Measurements from ENCODE around the gene EWSR1.

EWSR1 gene

GRCh38 chr22:29327089-29327764 lies 59.2 kb downstream of the EWSR1 start:
- Histone ChIP-seq H3K27ac (ENCODE audit: low read depth, low read length) (no peak overlapping the region), H3K9ac (ENCODE audit: low read length) (no peak overlapping the region), H2AK5ac (ENCODE audit: low read length) (no peak overlapping the region), H2BK12ac (ENCODE audit: low read length) (no peak overlapping the region), H3K36me3 (ENCODE audit: control insufficient read depth in 1 of 2, insufficient read depth in 2 of 2, low read length in 2 of 2) (peaks cover 48 to 52% of the 10 kb centered on the region in 2 experiments), H3K4me3 (ENCODE audit: low read depth, low read length) (no peak overlapping the region), H3K9me3 (ENCODE audit: insufficient read depth, low read depth, low read length) (no peaks in the 10 kb centered on the region), H4K8ac (ENCODE audit: low read depth, low read length) (no peak overlapping the region), H4K91ac (ENCODE audit: low read depth, low read length) (no peak overlapping the region), H3K79me2 (ENCODE audit: control insufficient read depth, insufficient read depth, low read length, poor library complexity) (no peaks in the 10 kb centered on the region), H3K4me2 (ENCODE audit: low read length) (no peak overlapping the region), H3K27me3 (ENCODE audit: insufficient read depth, low read length) (no peaks in the 10 kb centered on the region), H3K23ac (ENCODE audit: low read length) (no peak overlapping the region), H3K14ac (ENCODE audit: low read length) (no peak overlapping the region), H3K4ac (ENCODE audit: low read depth, low read length) (no peak overlapping the region), H4K12ac (ENCODE audit: low read depth, low read length) (no peak overlapping the region), H2BK120ac (ENCODE audit: insufficient read depth, low read length, poor library complexity) (no peak overlapping the region), H3K4me1 (ENCODE audit: control insufficient read depth in 1 of 2, insufficient read depth in 2 of 2, low read length in 2 of 2) (peaks cover 7 to 14% of the 10 kb centered on the region in 2 experiments), H2BK5ac (ENCODE audit: low read depth, low read length, poor library complexity) (no peak overlapping the region), H3K79me1 (ENCODE audit: low read length) (peaks cover 3% of the 10 kb centered on the region), H2AFZ (ENCODE audit: insufficient read depth, low read length, poor library complexity) (no peak overlapping the region), H3K18ac (ENCODE audit: low read length) (no peak overlapping the region)
- DNase-seq, result no peak
- WGBS (ENCODE audit: extremely low coverage, insufficient coverage, insufficient read length), result no CpG with 5 or more reads among the region's 15 CpGs

DNA sequence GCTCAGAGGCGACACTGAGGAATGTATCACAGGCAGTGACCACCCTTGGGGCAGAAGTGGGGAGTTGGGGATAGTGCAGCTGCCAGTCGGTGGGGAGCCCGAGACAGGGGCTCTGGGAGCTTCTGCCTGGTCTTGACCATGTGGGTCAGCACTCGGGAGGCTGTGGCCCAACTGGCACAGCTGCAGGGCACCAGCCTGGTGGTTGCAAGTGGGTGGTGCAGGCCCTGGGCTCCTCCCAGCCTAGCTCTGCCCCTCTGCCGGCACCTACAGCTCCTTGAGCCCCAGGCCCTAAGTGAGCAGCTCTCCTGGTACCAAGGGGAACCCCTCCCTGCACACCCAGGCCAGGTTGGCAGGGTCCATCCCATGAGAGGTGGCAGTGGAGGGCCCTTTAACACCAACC lies 60.0 kb downstream of the EWSR1 start:
- WGBS (ENCODE audit: extremely low coverage, insufficient coverage, insufficient read length), result no CpG with 5 or more reads among the region's 5 CpGs
- Histone ChIP-seq H3K18ac (ENCODE audit: low read length) (no peak overlapping the region), H3K23ac (ENCODE audit: low read length) (no peak overlapping the region), H3K4me3 (ENCODE audit: low read depth, low read length) (no peak overlapping the region), H3K36me3 (ENCODE audit: control insufficient read depth in 1 of 2, insufficient read depth in 2 of 2, low read length in 2 of 2) (peaks cover 52 to 55% of the 10 kb centered on the region in 2 experiments), H3K14ac (ENCODE audit: low read length) (no peak overlapping the region), H3K9me3 (ENCODE audit: insufficient read depth, low read depth, low read length) (no peaks in the 10 kb centered on the region), H2BK5ac (ENCODE audit: low read depth, low read length, poor library complexity) (no peak overlapping the region), H4K12ac (ENCODE audit: low read depth, low read length) (no peak overlapping the region), H3K4me1 (ENCODE audit: control insufficient read depth in 1 of 2, insufficient read depth in 2 of 2, low read length in 2 of 2) (peaks cover 7 to 14% of the 10 kb centered on the region in 2 experiments), H3K27me3 (ENCODE audit: insufficient read depth, low read length) (no peaks in the 10 kb centered on the region), H3K27ac (ENCODE audit: low read depth, low read length) (no peak overlapping the region), H4K91ac (ENCODE audit: low read depth, low read length) (no peak overlapping the region), H3K4me2 (ENCODE audit: low read length) (no peak overlapping the region), H4K8ac (ENCODE audit: low read depth, low read length) (no peak overlapping the region), H3K79me2 (ENCODE audit: control insufficient read depth, insufficient read depth, low read length, poor library complexity) (no peaks in the 10 kb centered on the region), H2AFZ (ENCODE audit: insufficient read depth, low read length, poor library complexity) (no peak overlapping the region), H3K79me1 (ENCODE audit: low read length) (peaks cover 3% of the 10 kb centered on the region), H2AK5ac (ENCODE audit: low read length) (no peak overlapping the region), H2BK12ac (ENCODE audit: low read length) (no peak overlapping the region), H3K9ac (ENCODE audit: low read length) (no peak overlapping the region), H2BK120ac (ENCODE audit: insufficient read depth, low read length, poor library complexity) (no peak overlapping the region), H3K4ac (ENCODE audit: low read depth, low read length) (no peak overlapping the region)
- DNase-seq, result no peak

- H4K12ac ChIP-seq (ENCODE audit: low read depth, low read length), result no peak overlapping the region
- H4K91ac ChIP-seq (ENCODE audit: low read depth, low read length), result no peak overlapping the region
- no peak overlapping the region for H3K4me2 ChIP-seq (ENCODE audit: low read length)
- H2AK5ac ChIP-seq (ENCODE audit: low read length), result no peak overlapping the region
- H3K79me1 ChIP-seq (ENCODE audit: low read length), result peaks cover 3% of the 10 kb centered on the region
- no peak overlapping the region for H3K14ac ChIP-seq (ENCODE audit: low read length)
- DNase-seq, result no peak
- H3K23ac ChIP-seq (ENCODE audit: low read length), result no peak overlapping the region
- H3K18ac ChIP-seq (ENCODE audit: low read length), result no peak overlapping the region
- H4K8ac ChIP-seq (ENCODE audit: low read depth, low read length), result no peak overlapping the region
- H2BK12ac ChIP-seq (ENCODE audit: low read length), result no peak overlapping the region
- WGBS (ENCODE audit: extremely low coverage, insufficient coverage, insufficient read length), result no CpG with 5 or more reads among the region's 34 CpGs
- peaks cover 54 to 59% of the 10 kb centered on the region in 2 experiments for H3K36me3 ChIP-seq (ENCODE audit: control insufficient read depth in 1 of 2, insufficient read depth in 2 of 2, low read length in 2 of 2)
- H3K79me2 ChIP-seq (ENCODE audit: control insufficient read depth, insufficient read depth, low read length, poor library complexity), result no peaks in the 10 kb centered on the region
- H2BK120ac ChIP-seq (ENCODE audit: insufficient read depth, low read length, poor library complexity), result no peak overlapping the region
- H3K4ac ChIP-seq (ENCODE audit: low read depth, low read length), result no peak overlapping the region
- H3K9ac ChIP-seq (ENCODE audit: low read length), result no peak overlapping the region
- peaks cover 7 to 14% of the 10 kb centered on the region in 2 experiments for H3K4me1 ChIP-seq (ENCODE audit: control insufficient read depth in 1 of 2, insufficient read depth in 2 of 2, low read length in 2 of 2)
- no peak overlapping the region for H3K27ac ChIP-seq (ENCODE audit: low read depth, low read length)
- H2AFZ ChIP-seq (ENCODE audit: insufficient read depth, low read length, poor library complexity), result no peak overlapping the region
- H3K9me3 ChIP-seq (ENCODE audit: insufficient read depth, low read depth, low read length), result no peaks in the 10 kb centered on the region
- H2BK5ac ChIP-seq (ENCODE audit: low read depth, low read length, poor library complexity), result no peak overlapping the region
- no peaks in the 10 kb centered on the region for H3K27me3 ChIP-seq (ENCODE audit: insufficient read depth, low read length)
- no peak overlapping the region for H3K4me3 ChIP-seq (ENCODE audit: low read depth, low read length)
Measured at GRCh38 chr22:29328566-29329500, 60.8 kb downstream of the EWSR1 start.

DNA sequence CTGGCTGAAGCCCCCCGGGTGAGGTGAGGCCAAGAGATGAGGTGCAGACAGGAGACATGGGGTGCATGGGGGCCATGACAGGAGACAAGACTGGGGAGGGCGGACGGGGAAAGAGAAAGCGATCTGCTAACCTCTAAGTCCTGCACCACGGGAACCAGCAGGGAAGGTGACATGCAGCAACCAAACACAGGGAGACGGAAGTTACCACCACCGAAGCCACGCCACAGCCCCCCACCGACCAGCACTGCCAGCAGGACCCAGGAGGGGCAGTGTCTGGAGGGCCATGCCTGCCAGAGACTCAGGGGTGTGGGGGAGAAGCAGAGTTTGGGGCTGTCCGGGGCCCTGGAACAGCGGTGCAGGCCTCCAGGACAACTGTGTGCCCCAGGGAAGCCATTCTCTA lies 61.5 kb downstream of the EWSR1 start:
- Histone ChIP-seq H3K4me1 (ENCODE audit: control insufficient read depth in 1 of 2, insufficient read depth in 2 of 2, low read length in 2 of 2) (peaks cover 7 to 14% of the 10 kb centered on the region in 2 experiments), H4K12ac (ENCODE audit: low read depth, low read length) (no peak overlapping the region), H3K27me3 (ENCODE audit: insufficient read depth, low read length) (no peaks in the 10 kb centered on the region), H2AFZ (ENCODE audit: insufficient read depth, low read length, poor library complexity) (no peak overlapping the region), H3K23ac (ENCODE audit: low read length) (no peak overlapping the region), H2AK5ac (ENCODE audit: low read length) (no peak overlapping the region), H3K14ac (ENCODE audit: low read length) (no peak overlapping the region), H3K79me2 (ENCODE audit: control insufficient read depth, insufficient read depth, low read length, poor library complexity) (no peaks in the 10 kb centered on the region), H3K27ac (ENCODE audit: low read depth, low read length) (no peak overlapping the region), H3K9me3 (ENCODE audit: insufficient read depth, low read depth, low read length) (no peaks in the 10 kb centered on the region), H2BK120ac (ENCODE audit: insufficient read depth, low read length, poor library complexity) (no peak overlapping the region), H3K4ac (ENCODE audit: low read depth, low read length) (no peak overlapping the region), H3K4me2 (ENCODE audit: low read length) (no peak overlapping the region), H2BK5ac (ENCODE audit: low read depth, low read length, poor library complexity) (no peak overlapping the region), H3K36me3 (ENCODE audit: control insufficient read depth in 1 of 2, insufficient read depth in 2 of 2, low read length in 2 of 2) (peaks cover 60 to 67% of the 10 kb centered on the region in 2 experiments), H2BK12ac (ENCODE audit: low read length) (no peak overlapping the region), H4K8ac (ENCODE audit: low read depth, low read length) (no peak overlapping the region), H3K18ac (ENCODE audit: low read length) (no peak overlapping the region), H3K9ac (ENCODE audit: low read length) (no peak overlapping the region), H3K4me3 (ENCODE audit: low read depth, low read length) (no peak overlapping the region), H3K79me1 (ENCODE audit: low read length) (peaks cover 3% of the 10 kb centered on the region), H4K91ac (ENCODE audit: low read depth, low read length) (no peak overlapping the region)
- WGBS (ENCODE audit: extremely low coverage, insufficient coverage, insufficient read length), result no CpG with 5 or more reads among the region's 11 CpGs
- DNase-seq, result no peak
